Stimulated activated CD4-positive, alpha-beta T cell treated with anti-CD3 and anti-CD28 coated beads, Interleukin-4, amount 100 ng/mL, for 48 hours (primary cell): ENCODE data around the gene HBZ.
"Not testable (repeated sequence)": the region's sequence is repeated elsewhere in the genome, so short reads cannot be mapped to it uniquely, and the experiment has no call there.

Experiments used
- DNase-seq, 2 donors: peaks; one replicate each; pipeline ENCODE4 v3.0.0-alpha.2; 2020; ENCODE audit warnings: low read depth in 2 of 2

HBZ gene

GRCh38 chr16:152141-153128, at the start of gene HBZ:
Gene HBZ, plus strand, starts transcription at chr16:152644. Its CDS starts 266 bp downstream, at chr16:152910.
- DNase-seq, result no peak

DNA sequence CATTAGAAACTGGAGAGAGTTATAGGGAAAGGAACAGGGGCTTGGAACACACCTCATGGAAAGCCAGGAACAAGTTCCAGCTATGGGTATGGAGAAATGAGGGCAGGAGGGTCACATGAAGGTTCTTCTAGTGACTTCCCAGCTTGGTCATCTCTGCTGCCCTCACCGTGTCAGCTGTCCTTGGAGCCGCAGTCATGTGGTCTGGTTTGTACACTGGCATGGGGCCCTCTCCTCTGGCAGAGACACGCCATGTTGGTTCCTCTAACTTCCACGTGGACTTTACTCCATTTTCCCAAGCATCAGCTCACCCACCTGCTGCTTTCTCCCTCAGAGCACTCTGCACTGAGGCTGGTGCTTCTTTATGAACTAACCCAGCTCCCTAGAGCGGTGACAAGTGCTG, 48.1 kb upstream of the HBZ start:
- DNase-seq, result no peak

DNA sequence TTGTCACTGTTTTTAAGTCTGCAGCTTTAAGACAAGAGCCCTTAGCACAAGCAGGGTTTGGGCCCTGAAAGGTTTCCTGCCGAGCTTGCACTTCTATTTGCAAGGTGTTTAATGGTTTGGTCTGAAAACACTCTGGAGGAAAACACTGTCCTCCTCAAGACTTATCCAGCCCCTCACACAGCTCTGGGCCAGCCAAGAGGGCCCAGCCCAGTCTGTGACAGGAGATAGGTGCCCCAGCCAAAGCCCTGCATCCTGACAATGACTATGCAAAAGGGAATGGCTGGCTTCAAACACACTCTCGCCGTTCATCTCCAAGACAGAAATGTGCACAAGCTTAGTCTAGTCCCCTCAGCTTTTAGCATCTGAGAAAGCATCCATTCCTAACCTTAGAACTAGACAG, 47.5 kb upstream of the HBZ start:
- DNase-seq, result no peak

- no peak for DNase-seq
These were observed 46.9 kb upstream of the HBZ start for GRCh38 chr16:105521-105920.

DNA sequence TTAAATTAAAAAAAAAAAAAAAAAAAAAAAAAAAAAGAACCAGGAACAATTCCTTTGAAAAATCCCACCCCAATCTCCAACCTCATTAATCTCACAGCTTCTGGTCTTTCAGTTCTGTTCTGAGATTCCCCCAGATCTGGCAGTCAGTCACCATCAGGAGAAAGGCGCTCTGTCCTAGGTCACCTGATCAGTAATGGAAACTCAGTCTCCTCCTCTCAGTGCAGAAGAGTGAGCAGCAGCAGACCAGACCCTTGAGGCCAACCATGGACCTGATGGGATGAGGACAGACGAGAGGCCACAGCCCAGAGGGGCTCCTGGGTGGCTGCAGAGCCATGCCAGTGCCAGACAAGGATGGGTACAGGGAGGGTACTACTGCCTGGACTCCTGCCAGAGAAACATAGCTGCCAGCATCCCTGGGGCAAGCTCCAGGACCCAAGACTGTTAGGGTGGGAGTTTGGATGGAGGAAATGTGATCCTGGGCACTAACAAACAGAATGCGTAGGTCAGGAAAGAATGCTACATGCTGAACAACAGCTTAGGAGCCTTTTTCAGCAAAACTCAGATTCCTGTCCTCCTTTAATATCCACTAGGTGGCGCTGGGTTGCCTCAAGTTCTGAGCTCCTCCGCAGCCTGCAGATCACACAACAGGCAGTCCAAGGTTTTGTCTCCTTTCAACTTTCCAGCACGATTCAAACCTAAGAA, 45.7 kb upstream of the HBZ start:
- peak; percentile 29 to 38 for DNase-seq

GRCh38 chr16:112153-112840, 40.1 kb upstream of the HBZ start:
- DNase-seq, result no peak

GRCh38 chr16:114327-114726, 38.1 kb upstream of the HBZ start:
- no peak for DNase-seq

DNA sequence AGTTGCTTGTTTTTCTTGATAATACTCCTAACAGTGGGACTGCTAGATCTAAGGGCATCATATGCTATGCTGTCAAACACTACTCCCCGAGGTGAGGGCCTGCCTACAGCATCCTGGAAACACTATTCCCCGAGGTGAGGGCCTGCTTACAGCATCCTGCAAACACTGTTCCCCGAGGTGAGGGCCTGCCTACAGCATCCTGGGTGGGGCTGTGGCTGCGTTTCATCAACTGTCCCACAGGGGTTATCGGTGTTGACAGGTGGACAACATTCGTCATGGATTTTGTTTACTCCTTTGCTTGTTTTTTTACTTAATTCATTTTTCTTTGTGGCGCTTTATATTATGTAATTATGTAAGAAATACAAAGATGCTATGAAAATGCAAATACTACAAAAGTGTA, 36.4 kb upstream of the HBZ start:
- DNase-seq, result no peak

DNA sequence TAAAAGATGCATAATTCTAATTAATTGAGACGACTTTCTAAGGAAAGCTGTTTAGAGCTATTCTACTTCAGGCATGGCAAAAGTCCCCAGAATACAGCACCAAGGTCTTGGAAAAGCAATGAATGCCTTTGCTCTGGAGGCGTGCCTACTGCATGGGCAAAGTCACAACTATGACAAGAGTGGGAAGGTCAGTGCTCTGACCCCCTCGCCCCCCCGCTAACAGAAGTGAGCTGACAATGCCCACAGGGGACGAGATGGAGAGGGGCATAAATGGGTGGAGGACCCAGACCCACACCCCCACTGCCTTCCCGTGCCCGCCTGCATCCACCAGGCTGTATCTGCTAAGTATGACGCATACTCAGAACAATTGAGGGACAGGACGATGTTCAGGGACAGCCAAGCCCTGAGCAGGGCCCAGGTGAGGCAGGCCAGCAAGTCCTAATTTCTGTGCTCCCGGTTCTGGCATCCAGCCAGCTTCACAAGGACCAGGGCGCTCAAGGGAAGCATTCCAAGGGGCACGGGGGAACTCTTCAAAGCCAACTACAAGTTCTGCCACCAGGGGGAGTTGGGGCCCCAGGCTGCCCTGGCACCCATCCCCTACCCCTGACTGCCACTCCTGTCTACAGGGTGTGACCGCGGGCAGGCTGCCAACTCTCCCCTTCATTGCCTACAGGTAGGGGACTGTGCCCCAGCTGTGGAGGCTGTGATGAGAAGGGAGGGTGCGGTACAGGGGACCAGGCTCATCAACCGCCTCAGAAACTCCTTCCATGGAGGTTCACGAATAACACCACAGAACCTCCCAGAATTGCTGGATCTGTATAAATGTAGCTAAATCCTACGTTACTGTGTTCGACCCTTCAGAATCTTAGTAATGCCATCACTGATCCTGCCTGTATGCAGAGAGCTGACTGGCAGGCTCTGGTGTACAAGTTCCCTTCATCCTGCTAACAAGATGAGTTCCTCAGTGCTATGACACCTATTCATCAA, 34.8 kb upstream of the HBZ start:
- DNase-seq, result peak; percentile 59 to 61

DNA sequence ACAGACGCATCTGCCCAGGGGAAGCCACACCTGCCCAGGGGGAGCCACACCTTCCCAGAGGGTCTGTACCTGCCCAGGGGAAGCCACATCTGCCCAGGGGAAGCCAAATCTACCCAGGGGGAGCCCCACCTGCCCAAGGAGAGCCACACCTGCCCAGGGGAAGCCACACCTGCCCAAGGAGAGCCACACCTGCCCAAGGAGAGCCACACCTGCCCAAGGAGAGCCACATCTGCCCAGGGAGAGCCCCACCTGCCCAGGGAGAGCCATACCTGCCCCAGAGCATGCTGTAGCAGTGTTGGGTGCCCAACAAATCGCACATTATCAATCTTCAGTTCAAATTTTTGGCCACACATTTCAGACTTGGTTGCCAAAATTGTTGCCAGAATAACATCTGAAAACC, 33.6 kb upstream of the HBZ start:
- DNase-seq, result no peak

DNA sequence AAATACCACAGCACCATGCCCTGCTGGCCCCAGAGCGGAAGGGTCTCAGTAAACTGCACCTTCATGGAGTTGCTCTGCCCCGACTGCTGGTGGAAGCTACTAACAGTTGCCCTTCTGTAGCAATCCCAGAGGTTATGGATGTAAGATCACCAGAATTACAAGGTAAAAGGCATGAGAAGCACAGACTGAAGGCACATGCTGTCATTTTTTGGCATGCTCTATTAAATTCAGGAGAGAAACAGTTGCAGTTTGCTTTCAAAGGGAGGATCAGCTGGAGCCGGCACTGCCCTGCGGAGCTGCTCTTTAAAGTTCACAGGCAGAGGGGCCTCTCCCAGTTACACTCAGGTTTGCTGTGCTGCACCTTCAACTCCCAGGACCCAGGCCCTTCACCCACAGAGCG, 33.1 kb upstream of the HBZ start:
- no peak for DNase-seq

- DNase-seq, result no peak
These were observed 32.5 kb upstream of the HBZ start for GRCh38 chr16:119835-120491.

GRCh38 chr16:120756-121155, 31.7 kb upstream of the HBZ start:
- no peak for DNase-seq

DNA sequence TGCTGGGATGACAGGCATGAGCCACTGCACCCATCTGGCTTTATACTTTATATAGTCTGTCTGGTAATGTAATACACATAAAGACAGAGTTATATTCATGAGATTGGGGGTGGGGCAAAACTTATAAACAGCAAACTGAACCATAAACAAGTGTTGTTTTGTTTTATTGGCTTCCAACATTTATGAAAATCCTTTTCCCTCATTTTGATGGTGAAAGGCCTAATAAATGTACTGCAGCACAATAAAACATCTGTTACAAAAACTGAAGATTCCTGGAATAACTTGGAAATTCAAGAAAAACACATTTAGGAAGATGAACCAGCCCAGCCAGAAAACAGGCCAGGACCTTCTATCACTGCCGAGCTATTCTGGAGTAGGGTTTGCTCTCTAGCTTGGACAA, 30.1 kb upstream of the HBZ start:
- DNase-seq, result no peak

GRCh38 chr16:123558-124350, 28.7 kb upstream of the HBZ start:
- DNase-seq, result not testable (repeated sequence)

DNA sequence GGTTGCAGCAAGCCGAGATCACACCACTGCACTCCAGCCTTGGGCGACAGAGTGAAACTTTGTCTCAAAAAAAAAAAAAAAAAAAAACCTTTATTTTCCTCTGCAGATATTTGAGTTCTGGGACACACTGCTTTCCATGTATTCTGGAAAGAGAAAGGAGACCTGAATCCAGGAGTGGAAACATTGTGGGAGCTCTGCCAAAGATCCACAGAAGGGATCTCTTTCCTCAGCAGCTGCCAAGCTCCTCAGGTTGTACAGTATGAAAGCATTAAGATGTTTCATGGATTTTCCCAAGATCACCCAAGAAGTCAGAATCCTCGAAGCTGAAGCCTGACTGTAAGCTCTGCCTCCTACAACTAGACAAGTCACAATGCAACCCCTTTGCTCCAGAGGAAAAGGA, 27.4 kb upstream of the HBZ start:
- DNase-seq, result no peak

GRCh38 chr16:129075-129474, 23.4 kb upstream of the HBZ start:
- DNase-seq, result no peak

DNA sequence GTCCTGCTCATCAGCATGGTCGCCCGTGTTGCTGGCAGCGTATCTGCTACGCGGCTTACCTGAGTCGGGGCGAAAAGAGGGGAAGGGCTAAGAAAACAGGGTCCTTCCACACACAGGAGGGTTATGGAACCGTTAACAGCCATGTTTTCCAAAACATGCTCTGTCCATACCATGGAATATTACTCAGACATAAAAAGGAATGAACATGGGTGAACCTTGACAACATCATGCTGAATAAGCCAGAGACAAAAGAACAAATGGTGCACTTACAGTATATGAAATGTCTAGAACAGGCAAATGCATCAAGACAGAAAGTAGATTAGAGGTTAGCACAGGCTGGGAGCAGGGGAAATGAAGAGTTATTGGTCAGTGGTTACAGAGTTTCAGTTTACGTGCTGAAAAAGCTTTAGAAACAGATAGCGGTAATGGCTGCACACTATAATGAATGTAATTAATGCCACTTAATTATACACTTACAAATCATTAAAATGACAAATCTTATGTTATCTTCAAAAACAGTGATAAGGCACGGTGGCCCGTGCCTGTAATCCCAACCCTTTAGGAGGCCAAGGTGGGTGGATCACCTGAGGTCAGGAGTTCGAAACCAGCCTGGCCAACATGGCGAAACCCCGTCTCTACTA, 21.8 kb upstream of the HBZ start:
- DNase-seq, result no peak

DNA sequence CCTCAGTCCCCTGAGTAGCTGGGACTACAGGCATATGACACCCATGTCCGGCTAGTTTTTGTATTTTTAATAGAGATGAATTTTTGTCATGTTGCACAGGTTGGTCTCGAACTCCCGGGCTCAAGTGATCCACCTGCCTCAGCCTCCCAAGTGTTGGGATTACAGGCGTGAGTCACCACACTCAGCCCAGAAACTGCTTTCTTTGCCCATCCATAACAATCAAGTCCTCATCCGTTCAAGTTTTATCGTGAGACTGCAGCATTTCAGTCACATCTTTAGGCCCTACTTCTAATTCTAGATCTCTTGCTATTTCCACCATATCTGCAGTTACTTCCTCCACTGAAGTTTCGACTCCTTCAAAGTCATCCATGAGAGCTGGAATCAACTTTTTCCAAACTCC, 20.3 kb upstream of the HBZ start:
- DNase-seq, result no peak
